Breast epithelium (tissue), 4 donors: Measurements from ENCODE around the gene GPR107. TPM values are rescaled to one million over a fixed set of nuclear protein-coding genes. Genes with fewer than 3 reads are reported as not detected.

ENCODE experiments used
- DNase-seq, 2 donors: peaks; one replicate each; pipeline ENCODE4 v3.0.0-alpha.2; 2019; ENCODE audit warnings: low spot score in 2 of 2
- H3K27ac ChIP-seq, 2 donors: fragments of 200-600 bp; sonication (generic) in 1 of 2; one replicate each; pipeline ENCODE4 v1.5.1; 2016 to 2019; ENCODE audit warnings: mild to moderate bottlenecking in 1 of 2
- H3K27me3 ChIP-seq, 2 donors: fragments of 200-600 bp; sonication (generic) in 1 of 2; one replicate each; pipeline versions ENCODE4 v1.5.1 to v1.6.0; 2017 to 2019; ENCODE audit warnings: control low read depth in 1 of 2, mild to moderate bottlenecking in 1 of 2
- H3K36me3 ChIP-seq: fragments of 200-600 bp; one replicate; pipeline ENCODE4 v1.5.1; 2019
- H3K4me1 ChIP-seq, 2 donors: fragments of 200-600 bp; sonication (generic); one replicate each; pipeline ENCODE4 v1.5.1; 2016 to 2019; ENCODE audit warnings: control low read depth in 1 of 2
- H3K4me3 ChIP-seq, 3 donors: fragments of 200-600 bp; sonication (generic); 1 replicate in 2 of 3; 2 replicates in 1 of 3; pipeline ENCODE4 v1.5.1; 2016 to 2019; ENCODE audit warnings: mild to moderate bottlenecking in 3 of 3, moderate library complexity in 2 of 3
- H3K9me3 ChIP-seq, 2 donors: fragments of 200-600 bp; sonication (generic) in 1 of 2; one replicate each; pipeline ENCODE4 v1.5.1; 2016 to 2019; ENCODE audit warnings: control low read depth in 1 of 2
- CTCF ChIP-seq, 3 donors: fragments of 450-650 bp; IDR thresholded peaks; one replicate each; pipeline ENCODE4 v1.5.1; 2016 to 2017; ENCODE audit warnings: antibody characterized with exemption in 3 of 3, mild to moderate bottlenecking in 3 of 3, moderate library complexity in 3 of 3
- POLR2A ChIP-seq: fragments of 450-650 bp; IDR thresholded peaks from one replicate; pipeline ENCODE4 v1.6.1; 2016; ENCODE audit warnings: antibody characterized with exemption, mild to moderate bottlenecking, moderate library complexity
- POLR2AphosphoS5 ChIP-seq, 3 donors: sonication (generic); formaldehyde crosslinking; IDR thresholded peaks; one replicate each; pipeline ENCODE4 v1.6.1; 2017; ENCODE audit warnings: antibody characterized with exemption in 3 of 3
- intact Hi-C: fragments of 100-400 bp; cut with DNase I; formaldehyde crosslinking; loops from one replicate; pipeline ENCODE4 v1.15.1; 2023; ENCODE audit warnings: low total_unique reads
- total RNA-seq, 3 donors: library from RNA; depleted of rRNA; stranded (reverse); fragments of >200 nt; gene quantifications; one replicate each; pipeline ENCODE4 v1.1.0, GENCODE V29; 2016

The GPR107 gene
- total RNA-seq, 3 donors from 2014 or later: 22.5 to 26.9 (median 25.6) TPM

- no peaks in the 10 kb centered on the region for H3K27me3 ChIP-seq
- intact Hi-C loops: no loop called here
- H3K9me3 ChIP-seq: no peaks in the 10 kb centered on the region
- no peak overlapping the region for H3K4me3 ChIP-seq
- H3K27ac ChIP-seq: no peak overlapping the region
- no peaks in the 10 kb centered on the region for H3K4me1 ChIP-seq
- DNase-seq: no peak
- no peaks in the 10 kb centered on the region for H3K36me3 ChIP-seq
- TF ChIP-seq POLR2A: no peak
- no peak for TF ChIP-seq POLR2AphosphoS5 (IDR thresholded peaks at IDR 0.05)
- TF ChIP-seq CTCF (IDR thresholded peaks at IDR 0.05): no peak
Measured at GRCh38 chr9:130167927-130168326, 114.2 kb downstream of the GPR107 start.

GRCh38 chr9:130171226-130172148, 117.8 kb downstream of the GPR107 start:
- intact Hi-C loops: no loop called here
- no peak overlapping the region for H3K27ac ChIP-seq
- no peak for DNase-seq
- H3K27me3 ChIP-seq: no peaks in the 10 kb centered on the region
- H3K36me3 ChIP-seq: no peaks in the 10 kb centered on the region
- H3K9me3 ChIP-seq: no peaks in the 10 kb centered on the region
- TF ChIP-seq POLR2A (no peak), POLR2AphosphoS5 (IDR thresholded peaks at IDR 0.05) (no peak), CTCF (IDR thresholded peaks at IDR 0.05) (no peak)
- H3K4me3 ChIP-seq: peak overlapping the region; percentile 42 to 93 (median 68)
- H3K4me1 ChIP-seq: no peaks in the 10 kb centered on the region

- intact Hi-C loops: no loop called here
Measured at GRCh38 chr9:130172161-130172857, 118.6 kb downstream of the GPR107 start, which contains the start of gene NCS1. Gene NCS1, plus strand, starts transcription at chr9:130172404. Its CDS starts 260 bp downstream, at chr9:130172664.

GRCh38 chr9:130172858-130173665, 119.4 kb downstream of the GPR107 start:
- intact Hi-C loops: no loop called here
- DNase-seq: no peak
- Histone ChIP-seq H3K9me3 (no peaks in the 10 kb centered on the region), H3K4me1 (no peaks in the 10 kb centered on the region), H3K27ac (peak overlapping the region in 1 of 2 donors; percentile 5), H3K36me3 (no peaks in the 10 kb centered on the region), H3K27me3 (no peaks in the 10 kb centered on the region), H3K4me3 (peak overlapping the region; percentile 63 to 93 (median 68))
- no peak for TF ChIP-seq CTCF (IDR thresholded peaks at IDR 0.05)
- no peak for TF ChIP-seq POLR2AphosphoS5 (IDR thresholded peaks at IDR 0.05)
- no peak for TF ChIP-seq POLR2A

More at GRCh38 chr9:130172161-130172857, 118.6 kb downstream of the GPR107 start, which contains the start of gene NCS1:
- Histone ChIP-seq H3K4me3 (peak within 1 kb of the TSS; percentile 63 to 93 (median 68)), H3K27me3 (no peaks in the 10 kb centered on the region), H3K4me1 (no peaks in the 10 kb centered on the region), H3K9me3 (no peaks in the 10 kb centered on the region), H3K36me3 (no peaks in the 10 kb centered on the region), H3K27ac (peak within 1 kb of the TSS in 1 of 2 donors; percentile 5)
- peak; percentile 46 to 72 for DNase-seq
- TF ChIP-seq POLR2AphosphoS5 (IDR thresholded peaks at IDR 0.05) (no peak), POLR2A (no peak), CTCF (IDR thresholded peaks at IDR 0.05) (no peak)
